Neuronal stem cell (in vitro differentiated cells): Measurements from ENCODE around the gene PRR13.
A peak's percentile ranks its signal among the peaks of the same experiment; 100 is the strongest.

Source experiments
- DNase-seq: peaks from one replicate; pipeline ENCODE4 v3.0.0-alpha.2; 2013; ENCODE audit warnings: low spot score
- H2AFZ ChIP-seq: one replicate; pipeline ENCODE4 v1.6.1; 2013; ENCODE audit warnings: mild to moderate bottlenecking, low read length, inconsistent platforms
- H2AK5ac ChIP-seq: 2 replicates; pipeline ENCODE4 v1.6.1; 2013; ENCODE audit warnings: low read depth, mild to moderate bottlenecking, inconsistent platforms, low read length, moderate library complexity, mixed read lengths
- H2BK120ac ChIP-seq: 2 replicates; pipeline ENCODE4 v1.6.1; 2013; ENCODE audit warnings: low read depth, mild to moderate bottlenecking, inconsistent platforms, low read length, moderate library complexity, mixed read lengths
- H2BK12ac ChIP-seq: one replicate; pipeline ENCODE4 v1.6.1; 2013; ENCODE audit warnings: low read length, inconsistent platforms
- H2BK15ac ChIP-seq: 2 replicates; pipeline ENCODE4 v1.6.1; 2013; ENCODE audit warnings: mild to moderate bottlenecking, low read length, inconsistent platforms, mixed read lengths
- H2BK5ac ChIP-seq: one replicate; pipeline ENCODE4 v1.6.1; 2013; ENCODE audit warnings: inconsistent platforms, mild to moderate bottlenecking, low read length, moderate library complexity
- H3K14ac ChIP-seq: one replicate; pipeline ENCODE4 v1.6.1; 2013; ENCODE audit warnings: low read length, inconsistent platforms
- H3K18ac ChIP-seq: 2 replicates; pipeline ENCODE4 v1.6.1; 2013; ENCODE audit warnings: low read length, inconsistent platforms
- H3K23ac ChIP-seq: 2 replicates; pipeline ENCODE4 v1.6.1; 2013; ENCODE audit warnings: low read depth, mild to moderate bottlenecking, mixed read lengths, low read length, inconsistent platforms; ENCODE audit not compliant: poor library complexity
- H3K27ac ChIP-seq: replicated peaks from 3 replicates; pipeline ENCODE4 v1.5.1; 2013; ENCODE audit warnings: low read length, inconsistent platforms
- H3K27me3 ChIP-seq, 3 experiments: 2 replicates each; pipeline ENCODE4 v1.6.1; 2013; ENCODE audit warnings: low read length in 3 of 3, mild to moderate bottlenecking in 2 of 3, inconsistent platforms in 1 of 3, low read depth in 1 of 3, mixed read lengths in 1 of 3, moderate library complexity in 1 of 3; ENCODE audit not compliant: control insufficient read depth in 3 of 3, insufficient read depth in 3 of 3
- H3K36me3 ChIP-seq, 2 donors: replicated peaks in 1 of 2; 2 replicates each; pipeline ENCODE4 v1.6.1; 2013; ENCODE audit warnings: low read length in 2 of 2; ENCODE audit not compliant: control insufficient read depth in 2 of 2, insufficient read depth in 2 of 2
- H3K4ac ChIP-seq: 2 replicates; pipeline ENCODE4 v1.6.1; 2013; ENCODE audit warnings: inconsistent platforms, mild to moderate bottlenecking, low read length, moderate library complexity
- H3K4me1 ChIP-seq, 2 donors: 1 replicate in 1 of 2; 2 replicates in 1 of 2; pipeline ENCODE4 v1.6.1; 2013; ENCODE audit warnings: low read length in 2 of 2, low read depth in 1 of 2; ENCODE audit not compliant: control insufficient read depth in 2 of 2, insufficient read depth in 1 of 2
- H3K4me2 ChIP-seq: one replicate; pipeline ENCODE4 v1.6.1; 2013; ENCODE audit warnings: mild to moderate bottlenecking, low read length, inconsistent platforms; ENCODE audit not compliant: insufficient read depth, poor library complexity, severe bottlenecking
- H3K4me3 ChIP-seq, 2 donors: 2 replicates each; pipeline ENCODE4 v1.5.1; 2013; ENCODE audit warnings: low read length in 2 of 2, mild to moderate bottlenecking in 2 of 2, inconsistent platforms in 1 of 2, moderate library complexity in 1 of 2
- H3K79me1 ChIP-seq: one replicate; pipeline ENCODE4 v1.6.1; 2013; ENCODE audit warnings: low read depth, mild to moderate bottlenecking, inconsistent platforms, low read length, moderate library complexity
- H3K9ac ChIP-seq: one replicate; pipeline ENCODE4 v1.6.1; 2013; ENCODE audit warnings: mild to moderate bottlenecking, low read depth, low read length, inconsistent platforms; ENCODE audit not compliant: poor library complexity
- H3K9me3 ChIP-seq, 2 donors: replicated peaks in 1 of 2; 2 replicates each; pipeline versions ENCODE3 to v1.6.1; 2013; ENCODE audit warnings: low read length in 2 of 2, mild to moderate bottlenecking in 2 of 2, inconsistent platforms in 1 of 2, low read depth in 1 of 2, mixed read lengths in 1 of 2, moderate library complexity in 1 of 2; ENCODE audit not compliant: control insufficient read depth in 2 of 2, insufficient read depth in 1 of 2
- H4K8ac ChIP-seq: one replicate; pipeline ENCODE4 v1.6.1; 2013; ENCODE audit warnings: low read depth, mild to moderate bottlenecking, inconsistent platforms, low read length, moderate library complexity
- H4K91ac ChIP-seq: one replicate; pipeline ENCODE4 v1.6.1; 2013; ENCODE audit warnings: low read length, low read depth, mild to moderate bottlenecking, inconsistent platforms; ENCODE audit not compliant: poor library complexity
- WGBS, 2 donors: extraction: QIAGEN DNeasy Blood & Tissue Kit; methylation state at CpG; one replicate each; pipeline ENCODE4 v1.1.7; 2013; ENCODE audit warnings: missing lambda C conversion rate in 2 of 2, mixed read lengths in 1 of 2; ENCODE audit not compliant: insufficient read length in 2 of 2, insufficient replicate concordance in 1 of 2; ENCODE audit errors: extremely low coverage in 2 of 2; 5-methylcytosine and 5-hydroxymethylcytosine counted together

Gene PRR13

DNA sequence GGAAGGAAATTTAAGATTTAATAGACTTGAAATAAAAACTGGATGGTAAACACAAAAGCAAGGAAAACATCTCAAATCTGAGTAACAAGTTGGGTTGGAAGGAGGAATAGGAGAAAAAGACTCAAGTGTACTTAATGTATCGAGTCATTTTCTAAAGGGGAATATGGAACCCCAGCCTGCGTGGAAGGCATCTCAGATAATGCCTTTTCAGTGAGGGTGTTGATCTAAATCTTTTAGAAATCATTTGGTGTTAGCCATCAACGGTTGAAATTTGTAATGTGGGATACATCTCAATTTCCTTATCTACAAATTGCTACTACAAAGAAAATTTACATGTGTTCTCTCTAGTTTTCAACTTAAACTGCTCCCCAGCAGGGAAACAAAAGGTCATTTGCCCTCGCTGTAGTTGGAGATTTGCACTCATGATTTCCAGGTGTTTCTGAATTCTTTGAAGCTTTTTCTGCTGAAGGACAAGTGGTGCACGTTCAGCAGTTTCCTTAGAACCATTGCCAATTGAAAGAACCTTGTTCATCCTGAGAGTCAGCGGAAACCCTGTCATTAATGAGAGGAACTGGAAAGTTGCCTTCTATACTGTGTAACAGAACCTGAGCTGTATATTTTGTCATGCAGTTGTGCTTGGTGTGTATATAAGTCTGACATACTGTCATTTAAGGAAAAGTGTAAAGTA lies 12.6 kb downstream of the PRR13 start:
- Histone ChIP-seq H3K4me2 (no peak overlapping the region), H2AK5ac (no peak overlapping the region), H3K9ac (no peak overlapping the region), H3K9me3 (peaks cover 0 to 2% of the 10 kb centered on the region in 2 donors), H3K4me1 (peaks cover 3 to 16% of the 10 kb centered on the region in 2 donors), H3K79me1 (no peaks in the 10 kb centered on the region), H3K27ac (no peak overlapping the region), H2BK12ac (no peak overlapping the region), H2BK5ac (no peak overlapping the region), H4K91ac (no peak overlapping the region), H3K4me3 (peak overlapping the region in 1 of 2 donors; percentile 95), H3K14ac (no peak overlapping the region), H2AFZ (no peak overlapping the region), H3K4ac (no peak overlapping the region), H3K18ac (no peak overlapping the region), H4K8ac (no peak overlapping the region), H3K23ac (no peak overlapping the region), H3K36me3 (peaks cover 32 to 62% of the 10 kb centered on the region in 2 donors), H3K27me3 (no peaks in the 10 kb centered on the region), H2BK120ac (no peak overlapping the region), H2BK15ac (no peak overlapping the region)
- WGBS, 2 donors, result no CpG with 5 or more reads among the region's 6 CpGs
- DNase-seq, result no peak

DNA sequence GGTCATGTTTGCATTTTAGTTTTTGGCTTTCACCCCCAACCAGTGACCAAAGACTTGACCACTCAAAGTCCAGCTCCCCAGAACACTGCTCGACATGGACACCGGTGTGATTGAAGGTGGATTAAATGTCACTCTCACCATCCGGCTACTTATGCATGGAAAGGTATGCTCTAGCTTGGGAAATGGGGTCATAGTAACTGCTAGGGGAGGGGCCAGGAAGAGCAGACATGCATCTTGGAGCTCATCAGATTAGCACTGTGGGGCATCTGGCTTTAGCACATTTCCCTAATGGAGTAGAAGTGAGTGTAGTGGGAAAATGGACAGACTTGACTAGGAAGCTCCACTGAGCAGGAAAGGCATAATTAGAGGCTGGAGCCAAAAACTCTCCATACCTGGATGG lies 13.2 kb downstream of the PRR13 start:
- Histone ChIP-seq H4K91ac (no peak overlapping the region), H3K79me1 (no peaks in the 10 kb centered on the region), H3K4me1 (peaks cover 4 to 16% of the 10 kb centered on the region in 2 donors), H2AK5ac (no peak overlapping the region), H3K27me3 (no peaks in the 10 kb centered on the region), H3K9me3 (peaks cover 0 to 2% of the 10 kb centered on the region in 2 donors), H3K36me3 (peaks cover 35 to 68% of the 10 kb centered on the region in 2 donors), H3K14ac (no peak overlapping the region), H3K9ac (no peak overlapping the region), H3K4ac (no peak overlapping the region), H3K27ac (no peak overlapping the region), H4K8ac (no peak overlapping the region), H2BK12ac (no peak overlapping the region), H3K23ac (no peak overlapping the region), H3K4me2 (no peak overlapping the region), H3K18ac (no peak overlapping the region), H2BK15ac (no peak overlapping the region), H2BK120ac (no peak overlapping the region), H3K4me3 (peak overlapping the region in 1 of 2 donors; percentile 66), H2AFZ (no peak overlapping the region), H2BK5ac (no peak overlapping the region)
- no peak for DNase-seq
- WGBS, 2 donors, result no CpG with 5 or more reads among the region's 3 CpGs

DNA sequence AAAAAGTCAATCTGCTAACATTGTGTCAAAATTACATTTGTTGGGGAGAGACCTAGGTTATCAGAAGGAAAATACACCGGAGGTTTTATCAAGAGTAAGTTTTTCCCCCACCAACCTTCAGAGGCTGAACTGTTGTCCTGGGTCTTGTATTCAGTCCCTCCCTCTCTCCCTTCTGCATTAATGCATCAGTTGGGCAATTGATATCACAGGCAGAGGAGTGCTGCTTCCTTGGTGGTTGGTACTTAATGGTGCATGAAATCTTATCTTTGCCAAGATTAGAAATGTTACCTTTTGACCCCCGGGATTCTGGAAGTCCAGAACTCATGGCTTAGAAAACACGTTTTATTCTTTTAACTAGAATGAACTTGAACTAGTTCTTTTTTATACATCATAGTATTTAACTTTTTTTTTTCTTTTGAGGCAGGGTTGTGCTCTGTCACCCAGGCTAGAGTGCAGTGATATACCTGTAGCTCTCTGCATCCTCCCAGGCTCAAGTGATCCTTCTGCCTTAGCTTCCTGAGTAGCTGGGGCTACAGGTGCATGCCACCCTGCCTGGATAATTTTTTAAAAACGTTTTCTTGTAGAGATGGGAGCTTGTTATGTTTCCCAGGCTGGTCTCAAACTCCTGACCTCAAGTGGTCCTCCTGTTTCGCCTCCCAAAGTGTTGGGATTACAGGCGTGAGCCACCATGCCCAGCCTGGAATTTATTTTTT lies 15.3 kb downstream of the PRR13 start:
- Histone ChIP-seq H4K8ac (no peak overlapping the region), H3K14ac (no peak overlapping the region), H3K36me3 (peaks cover 52 to 89% of the 10 kb centered on the region in 2 donors), H2BK5ac (no peak overlapping the region), H3K9ac (no peak overlapping the region), H3K9me3 (peaks cover 0 to 2% of the 10 kb centered on the region in 2 donors), H2BK15ac (no peak overlapping the region), H4K91ac (no peak overlapping the region), H3K4ac (no peak overlapping the region), H3K18ac (no peak overlapping the region), H2BK120ac (no peak overlapping the region), H3K27ac (no peak overlapping the region), H2AFZ (no peak overlapping the region), H3K4me1 (peaks cover 7 to 16% of the 10 kb centered on the region in 2 donors), H3K27me3 (no peaks in the 10 kb centered on the region), H2BK12ac (no peak overlapping the region), H3K79me1 (no peaks in the 10 kb centered on the region), H3K23ac (no peak overlapping the region), H3K4me3 (no peak overlapping the region), H2AK5ac (no peak overlapping the region), H3K4me2 (no peak overlapping the region)
- no CpG with 5 or more reads among the region's 6 CpGs for WGBS, 2 donors
- no peak for DNase-seq

DNA sequence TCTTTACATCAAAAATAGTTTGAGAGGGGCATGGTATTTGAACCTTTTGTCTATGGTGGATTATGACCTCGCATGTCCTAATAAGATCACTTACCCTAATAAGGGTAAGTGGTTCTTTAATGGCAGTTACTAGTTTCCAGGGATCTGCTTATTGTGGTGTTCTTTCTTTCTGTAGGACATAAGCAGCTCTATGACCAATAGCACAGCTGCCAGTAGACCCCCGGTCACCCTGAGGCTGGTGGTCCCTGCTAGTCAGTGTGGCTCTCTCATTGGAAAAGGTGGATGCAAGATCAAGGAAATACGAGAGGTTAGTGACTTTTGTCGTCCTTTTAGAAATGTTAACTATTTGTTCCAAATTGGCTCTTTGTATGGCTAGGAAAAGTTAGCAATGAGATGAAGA lies 17.6 kb downstream of the PRR13 start:
- no peak overlapping the region for H4K91ac ChIP-seq
- H2AFZ ChIP-seq, result no peak overlapping the region
- no CpG with 5 or more reads among the region's 4 CpGs for WGBS, 2 donors
- no peak overlapping the region for H4K8ac ChIP-seq
- H3K4me1 ChIP-seq, result peaks cover 7 to 21% of the 10 kb centered on the region in 2 donors
- no peak overlapping the region for H2BK5ac ChIP-seq
- H3K36me3 ChIP-seq, result peaks cover 68 to 100% of the 10 kb centered on the region in 2 donors
- no peak overlapping the region for H2BK15ac ChIP-seq
- no peak for DNase-seq
- H2AK5ac ChIP-seq, result no peak overlapping the region
- H3K9ac ChIP-seq, result no peak overlapping the region
- H3K18ac ChIP-seq, result no peak overlapping the region
- H3K4ac ChIP-seq, result no peak overlapping the region
- no peaks in the 10 kb centered on the region for H3K27me3 ChIP-seq
- H2BK12ac ChIP-seq, result no peak overlapping the region
- no peaks in the 10 kb centered on the region for H3K79me1 ChIP-seq
- no peak overlapping the region for H3K14ac ChIP-seq
- peaks cover 0 to 2% of the 10 kb centered on the region in 2 donors for H3K9me3 ChIP-seq
- H3K23ac ChIP-seq, result no peak overlapping the region
- no peak overlapping the region for H2BK120ac ChIP-seq
- H3K4me3 ChIP-seq, result no peak overlapping the region
- no peak overlapping the region for H3K4me2 ChIP-seq
- no peak overlapping the region for H3K27ac ChIP-seq
